HG03066 (cell line): ENCODE data around the gene MACROH2A1.

ENCODE experiments used
- ATAC-seq: cut with Tn5 transposase; IDR thresholded peaks from one replicate; pipeline ENCODE4 v1.9.1; 2021; ENCODE audit warnings: low read depth; ENCODE audit not compliant: unreplicated experiment

MACROH2A1 gene

GRCh38 chr5:135320718-135321484 lies 78.1 kb downstream of the MACROH2A1 start:
- no peak for ATAC-seq

- no peak for ATAC-seq
Observed at GRCh38 chr5:135319928-135320606, 79.0 kb downstream of the MACROH2A1 start.

- ATAC-seq = no peak
Observed at GRCh38 chr5:135319458-135319857, 79.6 kb downstream of the MACROH2A1 start.

- no peak for ATAC-seq
Observed at GRCh38 chr5:135318924-135319323, 80.1 kb downstream of the MACROH2A1 start.

GRCh38 chr5:135318037-135318436 lies 81.0 kb downstream of the MACROH2A1 start:
- no peak for ATAC-seq

- ATAC-seq = no peak
Observed at GRCh38 chr5:135317286-135317685, 81.7 kb downstream of the MACROH2A1 start.

GRCh38 chr5:135315386-135315785 lies 83.6 kb downstream of the MACROH2A1 start:
- no peak for ATAC-seq

GRCh38 chr5:135313946-135314345 lies 85.1 kb downstream of the MACROH2A1 start:
- ATAC-seq = no peak

GRCh38 chr5:135313405-135313804 lies 85.6 kb downstream of the MACROH2A1 start:
- no peak for ATAC-seq

- no peak for ATAC-seq
Observed at GRCh38 chr5:135312255-135312935, 86.6 kb downstream of the MACROH2A1 start.

GRCh38 chr5:135310328-135310989 lies 88.6 kb downstream of the MACROH2A1 start:
- no peak for ATAC-seq

- no peak for ATAC-seq
Observed at GRCh38 chr5:135309391-135310327, 89.4 kb downstream of the MACROH2A1 start.

- ATAC-seq = no peak
Observed at GRCh38 chr5:135308752-135309151, 90.3 kb downstream of the MACROH2A1 start.

- no peak for ATAC-seq
Observed at GRCh38 chr5:135308245-135308644, 90.8 kb downstream of the MACROH2A1 start.

- no peak for ATAC-seq
Observed at GRCh38 chr5:135307143-135307903, 91.7 kb downstream of the MACROH2A1 start.

- no peak for ATAC-seq
Observed at GRCh38 chr5:135306557-135306956, 92.5 kb downstream of the MACROH2A1 start.

- ATAC-seq = no peak
Observed at GRCh38 chr5:135304352-135305221, 94.4 kb downstream of the MACROH2A1 start.

- ATAC-seq = no peak
Observed at GRCh38 chr5:135303582-135304173, 95.4 kb downstream of the MACROH2A1 start.
